ENCODE data around the gene KLRF1.

KLRF1 gene

DNA sequence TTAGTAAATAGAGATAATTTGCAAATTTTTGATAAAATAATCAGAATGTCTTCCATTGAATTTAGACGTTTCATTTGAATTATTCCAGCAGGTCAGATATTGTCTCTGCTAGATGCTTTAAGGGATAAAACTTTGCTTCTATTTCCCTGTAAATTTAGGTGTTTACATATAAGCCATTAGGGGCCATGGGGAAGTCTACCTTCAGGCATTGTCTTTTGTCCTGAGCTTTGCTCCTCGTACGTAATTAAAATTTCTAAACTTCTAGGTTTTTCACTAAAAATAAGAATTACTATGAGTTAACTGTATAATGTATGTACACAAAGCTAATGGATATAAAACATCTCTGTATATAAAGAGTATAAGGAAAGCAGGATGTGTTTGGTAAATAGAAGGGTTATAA, 42.5 kb upstream of the KLRF1 start:
- no peaks in the 10 kb centered on the region for H3K36me3 ChIP-seq (ENCODE audit: control insufficient read depth, insufficient read depth, low read length)
- WGBS (ENCODE audit: extremely low coverage, insufficient coverage, low lambda C conversion rate), result no CpG with 5 or more reads among the region's 3 CpGs

DNA sequence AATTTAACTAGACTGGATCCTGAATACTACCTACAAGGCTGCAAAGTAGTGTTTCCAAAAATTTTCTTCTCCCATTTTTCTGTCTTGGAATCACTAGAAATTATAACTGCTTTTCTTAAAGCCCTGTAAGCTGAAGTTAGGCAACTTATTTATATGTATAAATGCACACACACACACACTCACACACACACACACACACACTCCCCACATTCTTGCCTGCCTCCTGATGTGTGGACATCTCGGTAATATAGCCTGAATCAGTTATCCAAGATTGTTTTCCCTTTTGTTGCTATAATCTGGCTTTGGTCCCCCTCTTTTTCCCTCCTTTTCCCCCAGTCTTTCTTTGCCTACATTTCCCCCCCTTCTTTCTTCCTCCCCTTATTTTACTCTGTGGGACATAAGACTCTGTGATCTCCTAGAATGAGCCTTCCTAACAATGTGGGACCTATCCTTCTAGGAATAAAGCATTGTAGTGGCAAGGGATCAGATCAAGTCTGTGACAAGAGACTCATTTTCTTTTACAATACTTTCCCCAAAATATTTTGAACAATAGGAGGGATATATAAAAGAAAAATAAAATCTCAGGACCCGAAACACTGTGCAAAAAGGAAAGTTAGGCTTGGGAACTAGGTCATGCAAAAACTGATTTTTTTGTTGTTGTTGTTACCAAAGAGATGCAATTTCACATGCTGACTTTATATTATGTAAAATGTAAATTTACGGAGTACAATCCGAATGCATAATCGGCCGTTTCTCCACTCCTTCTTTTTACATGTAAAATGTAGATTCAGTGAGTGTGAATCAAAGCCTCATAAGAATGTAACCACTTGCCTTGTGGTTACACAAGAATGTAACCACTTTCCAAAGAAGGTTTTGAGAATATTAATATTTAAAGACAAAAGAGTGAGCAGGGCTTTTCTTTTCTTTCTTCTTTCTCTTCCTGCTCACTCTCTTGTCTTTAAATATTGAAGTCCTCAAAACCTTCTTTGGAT, 40.3 kb upstream of the KLRF1 start:
- H2BK5ac ChIP-seq (ENCODE audit: low read length), result no peak overlapping the region
- no peak overlapping the region for H3K56ac ChIP-seq (ENCODE audit: low read length)
- no peak overlapping the region for H2BK120ac ChIP-seq (ENCODE audit: low read depth, low read length)
- no peak overlapping the region for H3K4ac ChIP-seq (ENCODE audit: low read depth, low read length)
- H4K8ac ChIP-seq (ENCODE audit: low read depth, low read length), result no peak overlapping the region
- no peaks in the 10 kb centered on the region for H3K4me1 ChIP-seq (ENCODE audit: control insufficient read depth, low read depth, low read length)
- H3K27me3 ChIP-seq (ENCODE audit: insufficient read depth, low read length, poor library complexity), result no peaks in the 10 kb centered on the region
- H4K5ac ChIP-seq (ENCODE audit: low read length), result no peak overlapping the region
- H3K36me3 ChIP-seq (ENCODE audit: control insufficient read depth, insufficient read depth, low read length), result no peaks in the 10 kb centered on the region
- H2BK15ac ChIP-seq (replicated peaks; ENCODE audit: low read depth), result no peak overlapping the region
- no peak for DNase-seq
- H3K23ac ChIP-seq (ENCODE audit: low read length), result no peak overlapping the region
- WGBS (ENCODE audit: extremely low coverage, insufficient coverage, low lambda C conversion rate), result no CpG with 5 or more reads among the region's 6 CpGs
- no peak overlapping the region for H3K4me3 ChIP-seq (ENCODE audit: low read length)
- H3K18ac ChIP-seq (ENCODE audit: low read length), result no peak overlapping the region
- H3K4me2 ChIP-seq (ENCODE audit: low read length), result no peak overlapping the region
- no peaks in the 10 kb centered on the region for H3K79me2 ChIP-seq (ENCODE audit: control insufficient read depth, insufficient read depth, low read length)
- H3K27ac ChIP-seq (ENCODE audit: low read depth, low read length), result no peak overlapping the region
- no peaks in the 10 kb centered on the region for H3K79me1 ChIP-seq (ENCODE audit: low read length)
- no peak overlapping the region for H2AK5ac ChIP-seq (ENCODE audit: low read length)
- H3K9ac ChIP-seq (ENCODE audit: low read length), result no peak overlapping the region

More for the DNA sequence above, 42.5 kb upstream of the KLRF1 start:
- Histone ChIP-seq H2BK5ac (ENCODE audit: low read length) (no peak overlapping the region), H4K5ac (ENCODE audit: low read length) (no peak overlapping the region), H3K4me2 (ENCODE audit: low read length) (no peak overlapping the region), H3K18ac (ENCODE audit: low read length) (no peak overlapping the region), H3K79me2 (ENCODE audit: control insufficient read depth, insufficient read depth, low read length) (no peaks in the 10 kb centered on the region), H3K4ac (ENCODE audit: low read depth, low read length) (no peak overlapping the region), H3K27me3 (ENCODE audit: insufficient read depth, low read length, poor library complexity) (no peaks in the 10 kb centered on the region), H3K56ac (ENCODE audit: low read length) (no peak overlapping the region), H3K4me1 (ENCODE audit: control insufficient read depth, low read depth, low read length) (no peaks in the 10 kb centered on the region), H4K8ac (ENCODE audit: low read depth, low read length) (no peak overlapping the region), H3K23ac (ENCODE audit: low read length) (no peak overlapping the region), H3K4me3 (ENCODE audit: low read length) (no peak overlapping the region), H2BK120ac (ENCODE audit: low read depth, low read length) (no peak overlapping the region), H3K79me1 (ENCODE audit: low read length) (no peaks in the 10 kb centered on the region), H3K27ac (ENCODE audit: low read depth, low read length) (no peak overlapping the region), H3K9ac (ENCODE audit: low read length) (no peak overlapping the region), H2AK5ac (ENCODE audit: low read length) (no peak overlapping the region), H2BK15ac (replicated peaks; ENCODE audit: low read depth) (no peak overlapping the region)
- no peak for DNase-seq

DNA sequence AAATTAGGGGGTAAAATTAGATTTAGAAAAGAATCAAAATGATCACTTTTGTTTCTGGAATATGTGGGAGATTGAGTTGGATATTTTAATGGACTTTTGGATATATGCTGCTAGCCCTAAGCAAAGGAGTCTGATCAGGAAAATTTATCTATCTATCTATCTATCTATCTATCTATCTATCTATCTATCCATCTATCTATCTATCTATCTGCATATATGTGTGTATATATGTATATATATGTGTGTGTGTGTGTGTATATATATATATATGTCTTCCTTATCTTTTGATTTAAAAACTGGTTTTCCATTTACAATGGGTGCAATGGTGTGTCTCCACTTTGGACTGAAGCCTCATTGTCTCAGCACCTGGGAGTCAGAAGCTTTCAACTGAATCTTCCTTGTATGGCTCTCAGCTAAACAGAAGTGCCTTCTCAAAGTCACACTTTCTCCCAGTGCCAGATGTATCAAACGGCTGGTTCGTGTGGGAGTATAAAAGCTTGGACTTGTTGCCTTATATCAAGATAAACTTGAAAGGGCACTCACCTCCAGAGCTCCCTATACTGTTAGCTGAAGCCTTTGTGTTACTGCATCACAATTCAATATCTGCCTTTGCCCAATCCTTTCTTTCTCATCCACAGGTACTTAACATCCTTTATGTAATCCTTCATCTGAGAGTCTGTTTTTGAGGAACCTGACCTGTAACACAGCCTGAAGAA, 34.9 kb upstream of the KLRF1 start:
- no peak overlapping the region for H3K4me2 ChIP-seq (ENCODE audit: low read length)
- no peak overlapping the region for H2BK5ac ChIP-seq (ENCODE audit: low read length)
- no peak overlapping the region for H3K4ac ChIP-seq (ENCODE audit: low read depth, low read length)
- H3K9ac ChIP-seq (ENCODE audit: low read length), result no peak overlapping the region
- no peaks in the 10 kb centered on the region for H3K36me3 ChIP-seq (ENCODE audit: control insufficient read depth, insufficient read depth, low read length)
- H3K4me1 ChIP-seq (ENCODE audit: control insufficient read depth, low read depth, low read length), result no peaks in the 10 kb centered on the region
- H2BK15ac ChIP-seq (replicated peaks; ENCODE audit: low read depth), result no peak overlapping the region
- DNase-seq, result no peak
- H2AK5ac ChIP-seq (ENCODE audit: low read length), result no peak overlapping the region
- H3K56ac ChIP-seq (ENCODE audit: low read length), result no peak overlapping the region
- no CpG with 5 or more reads among the region's 2 CpGs for WGBS (ENCODE audit: extremely low coverage, insufficient coverage, low lambda C conversion rate)
- H3K18ac ChIP-seq (ENCODE audit: low read length), result no peak overlapping the region
- H4K8ac ChIP-seq (ENCODE audit: low read depth, low read length), result no peak overlapping the region
- no peaks in the 10 kb centered on the region for H3K79me2 ChIP-seq (ENCODE audit: control insufficient read depth, insufficient read depth, low read length)
- H3K27me3 ChIP-seq (ENCODE audit: insufficient read depth, low read length, poor library complexity), result no peaks in the 10 kb centered on the region
- no peak overlapping the region for H3K23ac ChIP-seq (ENCODE audit: low read length)
- no peak overlapping the region for H4K5ac ChIP-seq (ENCODE audit: low read length)
- no peaks in the 10 kb centered on the region for H3K79me1 ChIP-seq (ENCODE audit: low read length)
- H3K27ac ChIP-seq (ENCODE audit: low read depth, low read length), result no peak overlapping the region
- no peak overlapping the region for H3K4me3 ChIP-seq (ENCODE audit: low read length)
- H2BK120ac ChIP-seq (ENCODE audit: low read depth, low read length), result no peak overlapping the region

DNA sequence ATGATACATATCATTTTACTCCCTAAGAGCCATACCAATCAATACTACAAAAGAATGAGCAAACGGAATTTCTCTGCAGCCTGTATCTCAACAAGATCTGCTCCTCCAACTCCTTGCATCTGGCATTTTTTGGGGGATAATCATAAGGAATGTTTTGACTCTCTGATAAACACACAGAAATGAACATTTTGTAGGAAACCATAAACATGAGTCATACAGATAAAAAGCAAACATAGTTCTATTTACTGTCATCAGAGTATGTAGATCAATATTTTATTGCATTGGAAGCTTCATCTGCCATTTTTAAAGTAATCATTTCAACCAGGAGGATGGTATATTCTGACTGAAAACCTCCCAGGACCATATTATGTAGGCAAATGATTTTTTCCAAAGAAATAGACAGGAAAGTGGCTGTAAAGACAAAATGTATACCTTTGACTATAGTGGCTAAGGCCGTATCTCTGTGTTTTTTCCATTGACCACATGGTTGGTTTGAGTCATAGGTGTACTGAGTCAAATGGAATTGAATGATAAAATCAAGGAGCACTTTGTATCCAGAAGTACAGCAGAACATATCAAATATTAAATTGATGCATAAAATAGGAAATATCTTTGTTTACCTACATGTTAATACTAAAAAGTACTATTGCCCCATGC, 34.2 kb upstream of the KLRF1 start:
- H2AK5ac ChIP-seq (ENCODE audit: low read length), result no peak overlapping the region
- WGBS (ENCODE audit: extremely low coverage, insufficient coverage, low lambda C conversion rate), result no CpG with 5 or more reads among the region's 2 CpGs
- H3K9ac ChIP-seq (ENCODE audit: low read length), result no peak overlapping the region
- H3K4me2 ChIP-seq (ENCODE audit: low read length), result no peak overlapping the region
- no peak overlapping the region for H3K18ac ChIP-seq (ENCODE audit: low read length)
- no peak overlapping the region for H3K27ac ChIP-seq (ENCODE audit: low read depth, low read length)
- no peak overlapping the region for H3K56ac ChIP-seq (ENCODE audit: low read length)
- no peak overlapping the region for H3K23ac ChIP-seq (ENCODE audit: low read length)
- H3K36me3 ChIP-seq (ENCODE audit: control insufficient read depth, insufficient read depth, low read length), result no peaks in the 10 kb centered on the region
- H3K4me1 ChIP-seq (ENCODE audit: control insufficient read depth, low read depth, low read length), result no peaks in the 10 kb centered on the region
- H4K8ac ChIP-seq (ENCODE audit: low read depth, low read length), result no peak overlapping the region
- no peak overlapping the region for H2BK120ac ChIP-seq (ENCODE audit: low read depth, low read length)
- no peak for DNase-seq
- H2BK5ac ChIP-seq (ENCODE audit: low read length), result no peak overlapping the region
- no peaks in the 10 kb centered on the region for H3K27me3 ChIP-seq (ENCODE audit: insufficient read depth, low read length, poor library complexity)
- no peak overlapping the region for H4K5ac ChIP-seq (ENCODE audit: low read length)
- H3K79me1 ChIP-seq (ENCODE audit: low read length), result no peaks in the 10 kb centered on the region
- H3K79me2 ChIP-seq (ENCODE audit: control insufficient read depth, insufficient read depth, low read length), result no peaks in the 10 kb centered on the region
- H3K4me3 ChIP-seq (ENCODE audit: low read length), result no peak overlapping the region
- no peak overlapping the region for H3K4ac ChIP-seq (ENCODE audit: low read depth, low read length)
- no peak overlapping the region for H2BK15ac ChIP-seq (replicated peaks; ENCODE audit: low read depth)

DNA sequence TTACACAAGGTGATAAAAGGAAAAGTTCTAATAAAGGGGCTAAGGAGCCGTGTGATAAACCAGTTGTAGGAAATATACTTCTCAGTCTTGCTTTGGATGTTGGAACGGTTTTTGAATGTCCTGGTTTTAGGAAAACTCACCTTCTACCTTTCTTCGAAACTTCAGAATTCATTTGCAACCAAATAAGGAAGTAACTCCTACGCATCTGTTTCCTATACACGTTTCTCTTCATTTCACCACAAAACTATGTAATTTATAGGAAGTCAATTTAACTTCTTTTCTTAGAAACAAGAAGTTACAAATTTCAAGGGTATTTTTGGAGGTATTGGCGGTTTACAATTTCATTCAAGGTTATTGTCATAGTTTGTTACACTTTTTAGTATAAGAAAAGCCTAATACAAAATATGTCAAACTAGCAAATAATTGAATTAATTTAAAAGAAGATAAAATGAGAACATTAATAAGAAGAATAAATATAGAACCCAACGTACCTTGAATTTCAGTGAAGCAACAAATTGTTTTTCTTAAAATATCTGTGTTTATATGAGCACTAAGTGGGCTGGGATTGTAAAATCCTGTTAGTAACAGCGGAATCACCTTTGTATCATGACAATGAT, 33.4 kb upstream of the KLRF1 start:
- Histone ChIP-seq H3K18ac (ENCODE audit: low read length) (no peak overlapping the region), H2BK15ac (replicated peaks; ENCODE audit: low read depth) (no peak overlapping the region), H3K4ac (ENCODE audit: low read depth, low read length) (no peak overlapping the region), H3K79me1 (ENCODE audit: low read length) (no peaks in the 10 kb centered on the region), H3K27ac (ENCODE audit: low read depth, low read length) (no peak overlapping the region), H3K79me2 (ENCODE audit: control insufficient read depth, insufficient read depth, low read length) (no peaks in the 10 kb centered on the region), H3K56ac (ENCODE audit: low read length) (no peak overlapping the region), H3K27me3 (ENCODE audit: insufficient read depth, low read length, poor library complexity) (no peaks in the 10 kb centered on the region), H2BK120ac (ENCODE audit: low read depth, low read length) (no peak overlapping the region), H4K5ac (ENCODE audit: low read length) (no peak overlapping the region), H3K36me3 (ENCODE audit: control insufficient read depth, insufficient read depth, low read length) (no peaks in the 10 kb centered on the region), H3K9ac (ENCODE audit: low read length) (no peak overlapping the region), H3K4me3 (ENCODE audit: low read length) (no peak overlapping the region), H3K4me2 (ENCODE audit: low read length) (no peak overlapping the region), H4K8ac (ENCODE audit: low read depth, low read length) (no peak overlapping the region), H3K4me1 (ENCODE audit: control insufficient read depth, low read depth, low read length) (no peaks in the 10 kb centered on the region), H2BK5ac (ENCODE audit: low read length) (no peak overlapping the region), H3K23ac (ENCODE audit: low read length) (no peak overlapping the region), H2AK5ac (ENCODE audit: low read length) (no peak overlapping the region)
- no CpG with 5 or more reads among the region's 8 CpGs for WGBS (ENCODE audit: extremely low coverage, insufficient coverage, low lambda C conversion rate)
- no peak for DNase-seq
